Astrocyte (in vitro differentiated cells and primary cell): Measurements from ENCODE around the gene LRMDA.

Experiments
- CTCF ChIP-seq: IDR thresholded peaks from 2 replicates; pipeline ENCODE4 v1.5.1; 2011; ENCODE audit warnings: low read depth, mild to moderate bottlenecking, inconsistent platforms, low read length, moderate library complexity; ENCODE audit not compliant: insufficient read depth
- EZH2 ChIP-seq: IDR thresholded peaks from 2 replicates; pipeline ENCODE4 v1.6.1; 2012; ENCODE audit warnings: mild to moderate bottlenecking, low read length, inconsistent platforms; ENCODE audit not compliant: insufficient read depth

GRCh38 chr10:75405598-75406461 lies 25.6 kb upstream of the LRMDA start:
- TF ChIP-seq CTCF (no peak), EZH2 (peak; percentile 25)
